Measurements from ENCODE around the gene REX1BD.

Gene REX1BD

GRCh38 chr19:18613589-18614234 lies 25.1 kb downstream of the REX1BD start:
- DNase-seq (ENCODE audit: low read depth, low spot score): no peak

- no peak for DNase-seq (ENCODE audit: low read depth, low spot score)
Observed at GRCh38 chr19:18616023-18616422, 27.4 kb downstream of the REX1BD start.

GRCh38 chr19:18617562-18617961 lies 29.0 kb downstream of the REX1BD start:
- DNase-seq (ENCODE audit: low read depth, low spot score): no peak

- no peak for DNase-seq (ENCODE audit: low read depth, low spot score)
Observed at GRCh38 chr19:18618236-18618635, 29.6 kb downstream of the REX1BD start.

- no peak for DNase-seq (ENCODE audit: low read depth, low spot score)
Observed at GRCh38 chr19:18620311-18620710, 31.7 kb downstream of the REX1BD start.

GRCh38 chr19:18620902-18621301 lies 32.3 kb downstream of the REX1BD start:
- no peak for DNase-seq (ENCODE audit: low read depth, low spot score)

- no peak for DNase-seq (ENCODE audit: low read depth, low spot score)
Observed at GRCh38 chr19:18626906-18627305, 38.3 kb downstream of the REX1BD start.

- DNase-seq (ENCODE audit: low read depth, low spot score): no peak
Observed at GRCh38 chr19:18629166-18630088, 40.8 kb downstream of the REX1BD start.

GRCh38 chr19:18633321-18633720 lies 44.7 kb downstream of the REX1BD start:
- no peak for DNase-seq (ENCODE audit: low read depth, low spot score)

- no peak for DNase-seq (ENCODE audit: low read depth, low spot score)
Observed at GRCh38 chr19:18634612-18635297, 46.2 kb downstream of the REX1BD start.

- no peak for DNase-seq (ENCODE audit: low read depth, low spot score)
Observed at GRCh38 chr19:18635831-18636182, 47.2 kb downstream of the REX1BD start.

GRCh38 chr19:18636183-18636968 lies 47.8 kb downstream of the REX1BD start:
- DNase-seq (ENCODE audit: low read depth, low spot score): peak; percentile 98

- DNase-seq (ENCODE audit: low read depth, low spot score): no peak
Observed at GRCh38 chr19:18636969-18637629, 48.5 kb downstream of the REX1BD start, which contains the start of gene KLHL26. Gene KLHL26 (plus strand): TSS chr19:18637028. CDS start chr19:18637055, 27 bp downstream.

GRCh38 chr19:18637673-18638630 lies 49.4 kb downstream of the REX1BD start:
- no peak for DNase-seq (ENCODE audit: low read depth, low spot score)

GRCh38 chr19:18639706-18640243 lies 51.2 kb downstream of the REX1BD start:
- DNase-seq (ENCODE audit: low read depth, low spot score): no peak
